K562 (cell line): Measurements from ENCODE around the gene CLEC3A.

Experiments used
- CAMTA2 ChIP-seq: fragments of 250-450 bp; sonication (Bioruptor Pico); conservative IDR thresholded peaks from 2 replicates; pipeline ENCODE4 v1.5.1; 2022
- ERF ChIP-seq: fragments of 450-650 bp; formaldehyde crosslinking; IDR thresholded peaks from 2 replicates; pipeline ENCODE4 v1.4.0; 2020; ENCODE audit warnings: mild to moderate bottlenecking, mixed read lengths
- POLR2AphosphoS5 ChIP-seq: IDR thresholded peaks from 2 replicates; pipeline ENCODE4 v1.6.1; 2011; ENCODE audit warnings: mild to moderate bottlenecking, low read depth, low read length, moderate library complexity; ENCODE audit not compliant: control insufficient read depth, insufficient read depth
- RAD51 ChIP-seq: fragments of 450-650 bp; IDR thresholded peaks from 2 replicates; pipeline ENCODE4 v1.7.1; 2016; ENCODE audit warnings: low read depth, mild to moderate bottlenecking, borderline replicate concordance
- RBM17 ChIP-seq: fragments of 200-400 bp; formaldehyde crosslinking; IDR thresholded peaks from 2 replicates; pipeline ENCODE4 v1.6.1; 2017; ENCODE audit warnings: low read depth, mild to moderate bottlenecking, low read length, borderline replicate concordance
- SUPT5H ChIP-seq: fragments of 450-650 bp; IDR thresholded peaks from 2 replicates; pipeline ENCODE4 v1.6.1; 2016
- TF ChIP-seq, protein P1 (sequence below): IDR thresholded peaks from 2 replicates; pipeline ENCODE4 v1.6.1; 2016; ENCODE audit warnings: missing genetic modification characterization, missing compliant biosample characterization
- TF ChIP-seq, protein P2 (sequence below): fragments of 450-650 bp; IDR thresholded peaks from 2 replicates; pipeline ENCODE4 v1.6.1; 2016; ENCODE audit warnings: mild to moderate bottlenecking
- TF ChIP-seq, protein P3 (sequence below): sonication (generic); formaldehyde crosslinking; IDR thresholded peaks from 2 replicates; pipeline ENCODE4 v1.8.1; 2022; ENCODE audit warnings: missing genetic modification reagents
- TF ChIP-seq, protein P4 (sequence below), 3 experiments: IDR thresholded peaks in 2 of 3; conservative IDR thresholded peaks in 1 of 3; 2 replicates each; pipeline ENCODE4 v1.5.1; 2011 to 2012; ENCODE audit warnings: low read length in 3 of 3, mild to moderate bottlenecking in 3 of 3, control low read depth in 2 of 3, improper control_type of control experiment in 1 of 3, inconsistent platforms in 1 of 3, low read depth in 1 of 3, mixed read lengths in 1 of 3, moderate library complexity in 1 of 3; ENCODE audit not compliant: insufficient read depth in 2 of 3

DNA sequence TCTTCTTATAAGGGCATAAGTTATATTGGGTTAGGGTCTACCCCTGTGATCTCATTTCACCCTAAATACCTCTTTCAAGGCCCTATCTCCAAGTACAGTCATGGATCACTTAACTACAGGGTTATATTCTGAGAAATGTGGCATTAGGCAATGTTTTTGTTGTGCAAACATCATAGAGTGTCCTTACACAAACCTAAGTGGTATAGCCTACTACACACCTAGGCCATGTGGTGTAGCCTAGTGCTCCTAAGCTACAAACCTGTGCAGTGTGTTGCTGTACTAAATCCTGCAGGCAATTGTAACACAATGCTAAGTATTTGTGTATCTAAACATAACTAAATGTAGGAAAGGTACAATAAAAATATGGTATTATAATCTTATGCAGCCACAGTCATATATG is 18.0 kb downstream of the CLEC3A start:
- TF ChIP-seq, protein P1, sequence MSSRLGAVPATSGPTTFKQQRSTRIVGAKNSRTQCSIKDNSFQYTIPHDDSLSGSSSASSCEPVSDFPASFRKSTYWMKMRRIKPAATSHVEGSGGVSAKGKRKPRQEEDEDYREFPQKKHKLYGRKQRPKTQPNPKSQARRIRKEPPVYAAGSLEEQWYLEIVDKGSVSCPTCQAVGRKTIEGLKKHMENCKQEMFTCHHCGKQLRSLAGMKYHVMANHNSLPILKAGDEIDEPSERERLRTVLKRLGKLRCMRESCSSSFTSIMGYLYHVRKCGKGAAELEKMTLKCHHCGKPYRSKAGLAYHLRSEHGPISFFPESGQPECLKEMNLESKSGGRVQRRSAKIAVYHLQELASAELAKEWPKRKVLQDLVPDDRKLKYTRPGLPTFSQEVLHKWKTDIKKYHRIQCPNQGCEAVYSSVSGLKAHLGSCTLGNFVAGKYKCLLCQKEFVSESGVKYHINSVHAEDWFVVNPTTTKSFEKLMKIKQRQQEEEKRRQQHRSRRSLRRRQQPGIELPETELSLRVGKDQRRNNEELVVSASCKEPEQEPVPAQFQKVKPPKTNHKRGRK (tag) = no peak
- no peak for TF ChIP-seq ERF (CRISPR knock-in tag)
- TF ChIP-seq, protein P2, sequence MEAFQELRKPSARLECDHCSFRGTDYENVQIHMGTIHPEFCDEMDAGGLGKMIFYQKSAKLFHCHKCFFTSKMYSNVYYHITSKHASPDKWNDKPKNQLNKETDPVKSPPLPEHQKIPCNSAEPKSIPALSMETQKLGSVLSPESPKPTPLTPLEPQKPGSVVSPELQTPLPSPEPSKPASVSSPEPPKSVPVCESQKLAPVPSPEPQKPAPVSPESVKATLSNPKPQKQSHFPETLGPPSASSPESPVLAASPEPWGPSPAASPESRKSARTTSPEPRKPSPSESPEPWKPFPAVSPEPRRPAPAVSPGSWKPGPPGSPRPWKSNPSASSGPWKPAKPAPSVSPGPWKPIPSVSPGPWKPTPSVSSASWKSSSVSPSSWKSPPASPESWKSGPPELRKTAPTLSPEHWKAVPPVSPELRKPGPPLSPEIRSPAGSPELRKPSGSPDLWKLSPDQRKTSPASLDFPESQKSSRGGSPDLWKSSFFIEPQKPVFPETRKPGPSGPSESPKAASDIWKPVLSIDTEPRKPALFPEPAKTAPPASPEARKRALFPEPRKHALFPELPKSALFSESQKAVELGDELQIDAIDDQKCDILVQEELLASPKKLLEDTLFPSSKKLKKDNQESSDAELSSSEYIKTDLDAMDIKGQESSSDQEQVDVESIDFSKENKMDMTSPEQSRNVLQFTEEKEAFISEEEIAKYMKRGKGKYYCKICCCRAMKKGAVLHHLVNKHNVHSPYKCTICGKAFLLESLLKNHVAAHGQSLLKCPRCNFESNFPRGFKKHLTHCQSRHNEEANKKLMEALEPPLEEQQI = no peak
- no peak for TF ChIP-seq SUPT5H
- no peak for TF ChIP-seq RAD51
- TF ChIP-seq, protein P3, sequence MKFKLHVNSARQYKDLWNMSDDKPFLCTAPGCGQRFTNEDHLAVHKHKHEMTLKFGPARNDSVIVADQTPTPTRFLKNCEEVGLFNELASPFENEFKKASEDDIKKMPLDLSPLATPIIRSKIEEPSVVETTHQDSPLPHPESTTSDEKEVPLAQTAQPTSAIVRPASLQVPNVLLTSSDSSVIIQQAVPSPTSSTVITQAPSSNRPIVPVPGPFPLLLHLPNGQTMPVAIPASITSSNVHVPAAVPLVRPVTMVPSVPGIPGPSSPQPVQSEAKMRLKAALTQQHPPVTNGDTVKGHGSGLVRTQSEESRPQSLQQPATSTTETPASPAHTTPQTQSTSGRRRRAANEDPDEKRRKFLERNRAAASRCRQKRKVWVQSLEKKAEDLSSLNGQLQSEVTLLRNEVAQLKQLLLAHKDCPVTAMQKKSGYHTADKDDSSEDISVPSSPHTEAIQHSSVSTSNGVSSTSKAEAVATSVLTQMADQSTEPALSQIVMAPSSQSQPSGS (CRISPR knock-in tag) = no peak
- TF ChIP-seq CAMTA2 (CRISPR knock-in tag) = no peak
- TF ChIP-seq POLR2AphosphoS5 = no peak
- TF ChIP-seq RBM17 = no peak
- TF ChIP-seq, protein P4, sequence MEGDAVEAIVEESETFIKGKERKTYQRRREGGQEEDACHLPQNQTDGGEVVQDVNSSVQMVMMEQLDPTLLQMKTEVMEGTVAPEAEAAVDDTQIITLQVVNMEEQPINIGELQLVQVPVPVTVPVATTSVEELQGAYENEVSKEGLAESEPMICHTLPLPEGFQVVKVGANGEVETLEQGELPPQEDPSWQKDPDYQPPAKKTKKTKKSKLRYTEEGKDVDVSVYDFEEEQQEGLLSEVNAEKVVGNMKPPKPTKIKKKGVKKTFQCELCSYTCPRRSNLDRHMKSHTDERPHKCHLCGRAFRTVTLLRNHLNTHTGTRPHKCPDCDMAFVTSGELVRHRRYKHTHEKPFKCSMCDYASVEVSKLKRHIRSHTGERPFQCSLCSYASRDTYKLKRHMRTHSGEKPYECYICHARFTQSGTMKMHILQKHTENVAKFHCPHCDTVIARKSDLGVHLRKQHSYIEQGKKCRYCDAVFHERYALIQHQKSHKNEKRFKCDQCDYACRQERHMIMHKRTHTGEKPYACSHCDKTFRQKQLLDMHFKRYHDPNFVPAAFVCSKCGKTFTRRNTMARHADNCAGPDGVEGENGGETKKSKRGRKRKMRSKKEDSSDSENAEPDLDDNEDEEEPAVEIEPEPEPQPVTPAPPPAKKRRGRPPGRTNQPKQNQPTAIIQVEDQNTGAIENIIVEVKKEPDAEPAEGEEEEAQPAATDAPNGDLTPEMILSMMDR (IDR thresholded peaks at IDR 0.05 in 2 of 3, conservative IDR thresholded peaks at IDR 0.05 in 1 of 3; ENCODE audit: insufficient read depth in 2 of 3, low read depth in 1 of 3, low read length in 3 of 3) = no peak
